NCI-H128 (cell line): Measurements from ENCODE around the gene NEMP2.
A peak's percentile ranks its signal among the peaks of the same experiment; 100 is the strongest.

Source experiments
- DNase-seq: peaks from one replicate; lab custom pipeline; 2025; ENCODE audit not compliant: unreplicated experiment; lab: John Stamatoyannopoulos, UW

NEMP2 gene, protein sequence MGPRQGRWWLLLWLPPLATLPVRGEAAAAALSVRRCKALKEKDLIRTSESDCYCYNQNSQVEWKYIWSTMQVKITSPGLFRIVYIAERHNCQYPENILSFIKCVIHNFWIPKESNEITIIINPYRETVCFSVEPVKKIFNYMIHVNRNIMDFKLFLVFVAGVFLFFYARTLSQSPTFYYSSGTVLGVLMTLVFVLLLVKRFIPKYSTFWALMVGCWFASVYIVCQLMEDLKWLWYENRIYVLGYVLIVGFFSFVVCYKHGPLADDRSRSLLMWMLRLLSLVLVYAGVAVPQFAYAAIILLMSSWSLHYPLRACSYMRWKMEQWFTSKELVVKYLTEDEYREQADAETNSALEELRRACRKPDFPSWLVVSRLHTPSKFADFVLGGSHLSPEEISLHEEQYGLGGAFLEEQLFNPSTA

DNA sequence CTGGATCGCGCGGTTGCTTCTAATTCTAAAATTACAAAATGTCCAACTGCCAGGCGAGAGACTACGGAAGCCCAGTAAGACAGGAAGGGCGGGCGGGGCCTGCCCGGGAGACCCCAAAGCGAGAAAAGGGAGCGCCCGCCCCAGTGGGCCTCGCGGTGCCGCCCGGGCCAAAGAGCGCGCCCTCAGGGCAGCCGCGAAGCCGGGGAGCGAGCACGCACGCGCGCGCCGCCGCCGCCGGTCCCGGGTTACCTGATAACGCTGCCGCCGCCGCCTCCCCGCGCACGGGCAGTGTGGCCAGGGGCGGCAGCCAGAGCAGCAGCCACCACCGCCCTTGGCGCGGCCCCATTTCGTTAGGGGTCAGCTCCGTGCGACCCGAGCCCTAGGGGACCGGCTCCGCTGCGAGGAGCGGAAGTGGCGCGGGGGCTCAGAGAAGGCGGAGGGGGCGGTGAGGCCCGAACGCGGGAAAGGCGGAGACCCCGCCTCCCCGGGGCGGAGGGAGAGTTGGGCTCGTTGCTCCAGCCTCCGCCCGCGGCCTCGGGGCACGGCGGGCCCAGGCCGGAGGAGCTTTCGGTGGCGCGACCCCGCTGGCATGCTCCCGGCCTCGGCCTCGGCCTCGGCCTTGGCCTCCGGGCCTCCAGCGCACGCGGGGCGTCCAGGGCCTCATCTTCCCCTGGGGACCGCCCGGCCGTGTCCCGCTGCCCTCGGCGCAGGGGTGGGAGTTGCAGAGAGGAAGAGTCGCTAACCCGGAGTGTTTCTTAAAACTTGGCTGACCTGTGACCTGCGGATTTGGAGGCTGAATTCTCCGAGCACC, at the start of gene NEMP2:
TSS of gene NEMP2 (minus strand) at position 413 of the 811 bp plus-strand sequence. CDS start at position 346, 67 bp downstream.
- DNase-seq: peak; percentile 46

DNA sequence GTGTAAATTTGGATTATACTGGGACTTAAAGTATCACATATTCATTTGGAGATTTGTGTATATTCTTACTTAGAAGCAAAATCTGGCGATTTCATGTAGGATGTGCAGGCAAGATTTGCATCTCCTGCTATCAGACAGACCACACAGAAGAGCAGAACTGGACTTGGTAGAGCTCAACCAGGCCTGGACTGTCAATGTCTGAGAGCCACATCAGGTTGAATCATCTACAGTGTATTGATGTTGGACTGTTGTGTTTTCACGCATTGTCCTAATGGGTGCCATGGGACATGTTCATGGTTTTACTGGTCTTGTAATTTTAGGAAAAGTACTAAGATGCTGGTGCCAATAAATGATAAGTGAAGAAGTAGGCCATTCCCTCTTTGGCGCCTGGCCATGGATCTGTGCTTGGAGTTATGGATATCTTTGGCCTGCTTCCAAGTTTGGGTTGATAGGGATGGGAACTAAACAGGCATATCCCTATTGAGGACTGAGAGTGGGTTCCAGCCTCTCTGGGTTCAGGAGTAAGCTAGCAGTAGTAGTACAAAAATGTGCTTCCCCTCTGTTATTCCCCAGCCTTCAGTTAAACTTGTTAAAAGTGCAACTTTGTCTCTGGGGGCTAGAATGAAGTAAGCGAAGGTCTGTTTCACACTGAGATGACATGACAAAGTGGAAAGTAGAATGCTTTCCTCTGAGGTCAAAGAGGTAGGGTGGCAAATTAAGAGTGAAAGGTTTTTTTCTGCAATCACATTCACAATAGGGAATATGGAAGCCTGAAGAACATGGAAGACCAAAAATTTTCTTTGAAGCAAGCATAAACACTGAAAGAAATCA, 49.2 kb upstream of the NEMP2 start:
- DNase-seq: no peak

DNA sequence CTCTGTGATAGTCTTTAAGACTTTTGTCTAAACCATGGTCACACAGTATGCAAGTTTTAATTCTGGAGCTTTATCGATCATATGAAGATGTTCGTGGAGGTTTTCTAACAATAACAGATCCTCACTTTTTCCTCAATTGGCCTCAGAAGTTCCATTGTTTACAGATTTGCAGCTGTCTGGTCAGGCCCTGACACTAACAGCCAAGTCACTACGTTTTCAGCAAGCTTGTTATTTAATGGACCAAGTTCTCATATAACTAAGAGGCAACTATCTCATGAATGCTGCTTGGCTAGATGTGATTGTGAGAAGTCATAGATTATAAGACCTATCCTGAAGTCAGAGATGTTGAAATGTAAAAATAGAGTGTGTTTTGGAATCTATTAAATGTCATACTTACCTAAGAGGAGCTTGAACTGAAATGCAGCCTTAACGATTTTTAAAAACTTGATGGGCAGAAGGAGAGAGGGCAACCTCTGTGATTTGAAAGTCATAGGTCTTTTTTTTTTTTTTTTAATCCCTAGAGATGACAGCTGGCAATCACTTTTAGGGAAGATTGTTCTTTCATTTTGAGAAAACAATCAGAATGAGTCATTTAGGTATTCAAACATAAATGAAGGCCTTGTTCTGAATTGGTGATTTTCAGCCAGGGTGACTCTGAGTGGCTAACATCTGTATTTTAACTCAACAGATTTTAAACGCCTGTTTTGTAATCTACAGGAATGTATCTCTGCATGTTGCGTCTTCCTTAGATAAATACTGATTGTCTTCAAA, 48.4 kb upstream of the NEMP2 start:
- DNase-seq: no peak

DNA sequence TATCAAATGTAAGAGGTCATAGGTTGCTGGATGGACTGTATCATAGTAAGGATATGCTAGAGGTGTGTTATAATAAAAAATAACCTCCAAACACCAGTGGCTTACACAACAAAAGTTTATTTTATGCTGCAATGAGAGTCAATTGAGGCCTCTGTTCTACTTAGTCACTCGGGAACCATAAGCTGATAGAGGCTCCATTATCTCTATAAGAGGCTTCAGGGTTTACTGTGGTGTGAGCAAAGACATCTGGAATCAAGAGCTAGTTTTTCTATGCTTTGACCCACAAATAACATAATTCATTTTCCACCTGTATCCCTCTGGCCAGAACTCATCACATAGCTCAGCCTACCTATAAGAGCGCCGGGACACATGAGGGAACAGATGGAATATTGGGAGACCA, 47.5 kb upstream of the NEMP2 start:
- no peak for DNase-seq

DNA sequence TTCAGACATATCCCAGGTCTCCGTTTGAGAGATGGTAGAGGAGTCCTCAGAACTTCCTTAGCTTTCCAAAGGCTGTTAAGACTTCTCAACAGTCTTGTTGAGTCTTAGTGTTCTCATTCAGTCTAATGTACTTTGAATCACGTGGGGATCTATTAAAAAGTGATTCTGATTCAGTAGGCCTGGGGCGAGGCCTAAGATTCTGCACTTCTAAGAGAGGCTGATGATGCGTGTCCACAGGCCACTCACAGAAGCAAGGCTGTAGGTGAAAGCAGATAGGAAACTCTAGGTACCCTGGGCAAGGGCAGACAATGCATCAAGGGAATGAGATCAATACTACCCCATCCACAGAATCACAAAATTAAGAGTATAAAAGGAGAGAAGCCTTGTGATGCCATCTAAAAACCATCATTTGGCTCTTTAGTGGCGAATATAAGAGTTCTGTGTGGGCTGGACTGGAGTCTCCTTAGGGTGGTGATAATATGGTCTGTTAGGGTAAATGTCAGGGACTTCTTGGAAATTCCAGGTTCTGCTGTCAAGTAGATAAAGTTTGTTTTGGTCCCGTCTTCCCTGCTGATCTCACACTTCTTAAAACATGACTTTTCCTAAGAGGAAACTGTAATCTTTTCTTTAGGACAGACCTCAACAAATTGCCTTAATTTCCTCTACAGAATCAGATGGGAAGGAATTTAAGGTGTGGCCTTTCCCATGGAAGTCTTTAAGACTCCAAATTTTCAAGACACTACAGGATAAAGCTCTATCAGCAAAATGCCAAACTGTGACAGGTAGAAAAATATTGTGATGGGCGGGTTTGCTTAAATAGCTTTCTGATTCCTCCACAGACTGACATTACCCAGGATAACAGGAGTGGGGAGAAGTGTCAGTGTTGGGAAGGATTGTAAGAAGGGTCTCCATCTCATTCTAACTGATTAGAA, 45.7 kb upstream of the NEMP2 start:
- no peak for DNase-seq

DNA sequence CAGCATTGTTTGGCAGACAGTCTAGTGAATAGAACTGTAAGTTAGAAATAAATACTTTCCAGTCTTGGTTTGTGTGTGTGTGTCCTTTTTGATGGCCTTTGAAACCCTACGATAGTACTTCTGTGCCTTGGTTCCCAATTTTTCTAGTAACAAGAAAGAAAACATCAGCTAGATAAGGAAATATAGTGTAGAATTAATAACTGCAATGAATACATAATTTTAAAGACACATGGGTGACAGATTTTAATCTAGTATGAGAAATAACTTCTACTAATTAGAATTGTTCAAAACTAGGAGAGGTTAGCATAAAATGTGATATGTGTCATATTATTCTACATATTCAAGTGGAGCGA, 44.5 kb upstream of the NEMP2 start:
- DNase-seq: no peak

DNA sequence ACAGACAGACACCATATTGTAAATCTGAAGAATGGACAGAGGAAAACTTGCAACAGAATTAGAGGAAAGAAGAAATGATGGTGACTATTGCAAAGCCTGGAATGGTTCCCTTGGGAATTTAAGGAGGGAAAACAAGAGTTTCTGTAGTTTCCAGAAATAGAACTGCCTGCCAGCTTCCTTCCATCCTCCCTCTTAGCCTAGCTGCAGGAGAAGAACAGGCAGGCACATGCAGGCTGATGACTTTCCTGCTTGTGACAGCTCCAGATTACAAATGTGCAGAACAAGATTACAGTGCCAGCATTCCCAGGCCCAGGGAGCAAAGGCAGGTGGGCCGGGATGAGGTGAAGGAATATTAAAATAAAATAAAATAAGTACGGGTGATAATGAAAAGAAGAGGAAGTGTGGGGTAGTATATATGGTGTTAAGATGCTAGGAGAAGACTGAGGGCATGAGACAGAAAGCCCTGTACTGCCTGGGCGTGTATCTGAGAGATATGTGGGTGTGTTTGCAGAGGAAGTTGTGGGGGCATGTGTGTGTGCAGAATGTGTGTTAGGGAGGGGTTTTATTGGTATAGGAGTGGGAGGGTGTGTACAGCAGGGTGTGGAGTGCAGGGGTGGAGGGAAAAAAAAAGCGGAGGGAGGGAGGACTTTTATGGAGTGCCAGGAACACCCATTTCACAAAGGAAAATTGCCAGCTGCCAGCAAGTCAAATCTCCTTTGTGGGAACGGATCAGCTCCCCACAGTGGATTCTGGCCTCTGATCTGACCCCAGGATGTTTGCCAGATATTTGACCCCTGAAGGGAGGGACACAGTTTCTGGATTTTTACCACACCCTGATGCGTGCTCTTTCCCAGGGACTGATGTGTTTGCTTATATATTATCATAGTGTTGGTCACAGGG, 43.9 kb upstream of the NEMP2 start:
- DNase-seq: no peak

DNA sequence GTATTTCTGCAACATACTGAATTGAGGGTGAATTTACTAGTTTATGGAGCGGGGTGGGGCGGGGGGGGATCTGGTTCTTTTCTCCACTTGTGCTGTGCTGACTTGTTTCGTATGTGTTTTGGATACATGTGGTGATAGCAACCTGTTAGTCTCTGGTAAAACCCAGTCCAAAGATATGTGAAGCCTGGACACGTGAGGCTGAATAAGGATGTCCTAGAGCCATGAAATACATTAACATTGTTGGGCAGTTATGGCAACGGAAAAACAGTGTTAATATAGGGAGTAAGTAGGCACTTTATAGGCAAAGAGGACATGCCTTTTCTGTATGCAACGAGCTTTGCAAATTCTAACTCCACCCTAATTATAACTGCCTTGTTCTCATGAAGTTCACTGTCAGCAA, 42.1 kb upstream of the NEMP2 start:
- DNase-seq: no peak

DNA sequence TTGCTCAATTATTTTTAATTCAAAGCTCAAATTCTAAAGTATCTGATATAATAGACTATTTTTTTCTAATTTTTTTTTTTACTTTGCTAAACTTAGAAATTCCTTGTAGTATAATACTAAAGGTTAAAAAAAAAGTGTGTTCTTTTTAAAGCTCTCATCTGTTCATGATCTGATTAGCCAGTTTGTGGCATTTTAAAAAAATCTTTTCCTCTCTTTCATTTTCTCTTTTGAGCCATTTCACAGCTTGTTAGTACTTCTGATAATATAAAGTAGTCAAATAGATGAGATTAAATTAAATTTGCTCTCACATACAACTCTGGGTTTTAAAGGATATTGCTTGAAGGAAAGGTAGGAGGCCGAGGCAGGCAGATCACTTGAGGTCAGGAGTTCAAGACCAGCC, 40.7 kb upstream of the NEMP2 start:
- DNase-seq: no peak

DNA sequence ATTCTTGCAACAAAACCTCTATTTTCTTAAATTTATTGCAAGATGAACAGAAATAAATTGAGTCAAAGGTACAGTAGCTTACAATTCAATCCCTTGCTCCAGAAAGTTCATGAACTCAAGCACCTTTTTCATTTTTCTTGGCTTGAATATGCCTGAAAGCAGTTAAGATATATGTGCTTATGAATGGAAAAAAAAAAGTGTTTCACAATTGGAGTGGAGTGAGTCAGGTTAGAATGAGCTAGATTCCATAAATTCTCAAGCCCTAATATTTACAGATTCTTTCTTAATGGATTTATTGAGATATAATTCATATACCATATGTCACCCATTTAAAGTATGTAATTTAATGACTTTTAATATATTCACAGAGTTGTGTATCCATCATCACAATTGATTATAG, 39.6 kb upstream of the NEMP2 start:
- no peak for DNase-seq

DNA sequence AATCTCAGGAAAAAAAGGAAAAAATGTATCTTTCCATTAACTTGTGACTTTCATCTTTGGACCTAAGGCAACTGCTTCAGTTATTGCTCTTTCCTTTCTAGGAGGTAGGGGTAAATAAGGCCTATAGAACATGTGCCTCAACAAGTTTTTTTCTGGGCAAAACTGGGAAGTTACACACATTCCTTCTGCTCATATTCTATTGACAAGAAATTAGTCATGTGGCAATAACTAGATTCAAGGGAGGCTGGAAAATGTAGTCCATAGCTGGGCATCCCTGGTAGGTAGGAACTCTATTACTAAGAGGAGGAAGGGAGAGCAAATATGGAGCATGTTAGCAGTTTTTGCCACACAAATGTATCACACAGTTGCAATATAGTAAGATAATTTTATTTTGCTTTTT, 37.7 kb upstream of the NEMP2 start:
- no peak for DNase-seq

DNA sequence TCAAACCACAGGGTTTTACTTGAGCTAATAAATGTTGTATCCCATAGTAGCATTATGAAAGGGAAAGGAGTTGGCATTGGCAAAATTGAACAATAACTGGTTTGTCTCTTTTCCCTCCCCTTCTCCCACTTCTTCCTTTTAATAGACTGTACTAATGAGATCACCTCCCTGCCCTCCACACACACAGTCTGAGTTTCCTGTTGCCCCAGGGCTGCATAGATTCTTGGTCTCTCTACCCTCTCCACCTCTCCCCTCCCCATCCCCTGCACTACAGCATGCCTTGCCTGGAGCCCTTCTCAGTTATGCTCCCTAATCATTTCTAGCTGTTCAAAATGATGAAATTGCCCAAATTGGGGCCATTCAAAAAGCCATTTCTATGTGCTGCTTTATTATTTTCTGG, 37.2 kb upstream of the NEMP2 start:
- no peak for DNase-seq

DNA sequence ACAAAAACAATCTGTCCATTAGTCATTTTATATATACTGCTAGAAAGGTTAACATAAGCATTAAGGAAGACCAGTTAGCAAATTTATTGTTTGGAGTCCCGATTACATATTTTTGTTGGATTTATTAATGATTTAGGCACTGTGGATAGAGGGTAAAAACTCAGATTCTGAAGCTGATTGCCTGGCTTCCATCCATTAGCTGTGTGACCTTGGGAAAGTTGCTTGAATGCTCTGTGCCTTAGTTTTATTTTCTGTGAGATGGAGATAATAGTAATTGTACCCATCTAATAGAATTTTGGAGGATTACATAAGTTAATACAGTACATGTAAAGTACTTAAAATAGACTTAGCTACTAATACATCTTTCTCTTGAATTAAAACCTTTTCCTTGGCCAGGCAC, 36.3 kb upstream of the NEMP2 start:
- DNase-seq: no peak

DNA sequence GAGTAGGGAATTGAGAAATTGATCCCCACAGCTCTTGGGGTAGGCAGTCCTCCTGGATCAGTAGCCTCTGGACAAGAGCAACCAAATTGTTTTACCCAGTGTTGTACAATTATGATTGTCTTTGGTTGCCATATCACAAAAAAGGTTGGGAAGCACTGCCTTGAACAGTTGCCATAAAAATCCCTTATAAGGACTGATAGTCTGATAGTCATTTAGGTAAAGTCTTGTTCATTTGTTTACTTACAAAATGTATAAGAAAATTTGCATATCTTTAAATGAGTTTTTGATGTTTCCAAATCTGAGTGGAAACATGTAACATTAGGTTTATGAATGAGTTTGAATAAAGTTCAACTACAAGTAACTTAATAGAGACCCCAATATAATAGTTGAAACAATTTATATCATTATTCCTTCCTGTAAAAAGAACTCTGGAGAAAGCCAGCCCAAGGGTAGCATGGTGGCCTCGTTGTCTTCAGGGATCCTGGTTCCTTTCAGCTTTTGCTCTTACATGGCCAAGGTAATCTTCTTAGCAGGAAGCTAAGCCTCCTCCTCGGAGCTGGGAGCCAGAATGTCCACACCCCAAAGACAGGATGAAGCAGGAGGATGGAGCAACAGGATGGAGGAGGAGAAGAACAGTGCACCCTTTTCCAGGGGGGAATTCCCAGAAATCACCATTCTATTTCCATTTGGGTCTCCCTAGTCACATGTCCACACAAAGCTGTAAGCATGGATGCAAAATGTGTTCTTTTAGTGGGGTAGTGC, 35.7 kb upstream of the NEMP2 start:
- no peak for DNase-seq

DNA sequence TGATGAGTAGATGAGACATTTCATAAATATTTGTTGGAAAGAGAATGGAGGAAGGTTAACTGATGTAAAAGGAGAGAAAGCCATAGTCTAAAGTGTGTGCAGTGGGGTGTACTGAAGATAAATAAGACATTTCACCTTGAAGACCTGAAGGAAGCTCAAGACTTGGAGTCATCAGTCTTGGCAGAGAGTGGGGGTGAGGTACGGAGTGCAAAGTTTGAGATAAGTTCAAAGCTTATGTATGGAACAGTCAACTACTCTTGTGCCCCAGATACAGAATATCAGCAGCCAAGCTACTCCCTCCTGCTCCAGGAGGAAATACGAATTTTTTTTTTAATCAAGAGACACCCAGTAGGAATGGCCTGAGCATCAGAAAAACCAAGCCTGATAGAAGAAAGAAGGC, 30.3 kb upstream of the NEMP2 start:
- DNase-seq: no peak

DNA sequence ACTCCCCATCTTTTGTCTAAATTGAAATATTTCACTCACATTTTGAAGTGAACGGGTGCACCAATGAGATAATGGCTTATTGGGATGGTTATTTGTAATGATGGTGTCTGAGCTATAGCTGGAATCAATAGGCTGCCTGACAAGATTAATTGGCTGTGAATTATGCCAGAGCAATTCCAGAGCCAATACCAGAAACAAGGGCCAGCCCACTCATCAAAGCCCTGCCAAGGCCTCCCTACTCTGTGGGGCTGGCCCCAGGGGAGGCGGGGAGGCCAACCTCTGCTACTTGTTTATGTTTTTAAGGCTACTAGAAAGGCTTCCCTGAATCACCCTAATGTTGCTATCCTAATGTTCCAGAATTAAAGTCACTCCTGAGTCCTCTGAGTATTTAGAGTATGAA, 29.1 kb upstream of the NEMP2 start:
- no peak for DNase-seq

DNA sequence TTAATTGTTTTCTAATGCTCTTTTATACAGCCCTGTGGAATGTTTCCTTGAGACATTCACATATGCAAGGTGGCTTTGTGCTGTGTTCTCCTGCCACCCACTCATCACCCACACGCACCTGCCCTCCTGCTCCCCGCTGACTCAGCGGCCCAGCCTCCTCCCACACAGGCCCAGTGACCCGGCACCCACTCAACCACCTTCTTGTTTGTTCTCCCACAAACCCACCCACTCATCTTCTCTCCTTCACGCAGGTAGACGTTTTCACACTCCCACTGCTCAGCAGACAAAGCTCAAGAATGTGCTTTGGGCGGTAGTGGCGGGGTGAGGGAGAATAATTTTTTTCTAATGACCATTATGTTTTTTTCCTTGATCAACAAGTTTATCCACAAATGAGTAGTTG, 28.6 kb upstream of the NEMP2 start:
- no peak for DNase-seq

DNA sequence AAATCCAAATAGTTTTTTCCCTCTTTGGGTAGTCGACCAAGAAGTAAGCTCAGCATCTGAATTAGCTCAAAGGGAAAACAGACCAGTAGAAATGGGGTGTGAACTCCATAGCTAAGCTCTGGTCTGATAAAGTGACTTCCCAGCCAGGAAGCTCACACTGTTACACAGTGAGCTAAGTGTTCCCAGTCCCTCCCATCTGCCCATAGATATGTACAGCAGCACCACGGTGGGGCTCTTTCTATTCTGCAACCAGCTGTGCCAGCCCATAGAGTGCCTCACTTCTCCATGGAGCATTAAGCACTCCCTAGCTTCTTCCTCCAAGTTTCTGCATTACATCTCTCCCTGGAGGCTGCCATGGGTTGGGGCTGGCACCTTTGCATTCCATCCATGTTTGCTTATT, 27.6 kb upstream of the NEMP2 start:
- DNase-seq: no peak
